Activated CD8-positive, alpha-beta memory T cell treated with anti-CD3 and anti-CD28 coated beads for 24 hours (primary cell): ENCODE results near the gene PTGFR.

Experiments used
- DNase-seq: peaks from one replicate; pipeline ENCODE4 v3.0.0-alpha.2; 2020

Gene PTGFR

GRCh38 chr1:78522136-78522535, 31.4 kb downstream of the PTGFR start:
- DNase-seq, result no peak

- DNase-seq, result no peak
Observed at GRCh38 chr1:78526496-78526895, 35.7 kb downstream of the PTGFR start.

- DNase-seq, result no peak
Observed at GRCh38 chr1:78527706-78528105, 36.9 kb downstream of the PTGFR start.

DNA sequence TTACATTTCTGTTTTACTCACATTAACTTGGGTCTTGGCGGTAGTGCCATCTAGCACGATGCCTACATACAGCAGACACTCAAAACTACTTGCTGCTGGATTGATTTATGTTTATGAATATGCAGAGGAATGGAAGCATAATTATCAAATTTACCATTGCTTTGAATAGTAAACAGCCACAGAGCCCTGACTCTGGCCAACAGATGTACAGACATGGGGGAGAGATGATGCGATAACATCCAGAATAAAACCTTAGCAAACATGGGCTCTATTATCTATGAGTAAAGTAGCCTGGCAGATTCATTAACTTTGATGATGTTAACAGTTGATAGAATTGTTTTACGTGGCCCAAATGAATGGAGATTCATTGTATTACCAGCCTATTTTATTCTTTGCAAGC, 42.8 kb downstream of the PTGFR start:
- DNase-seq, result no peak

DNA sequence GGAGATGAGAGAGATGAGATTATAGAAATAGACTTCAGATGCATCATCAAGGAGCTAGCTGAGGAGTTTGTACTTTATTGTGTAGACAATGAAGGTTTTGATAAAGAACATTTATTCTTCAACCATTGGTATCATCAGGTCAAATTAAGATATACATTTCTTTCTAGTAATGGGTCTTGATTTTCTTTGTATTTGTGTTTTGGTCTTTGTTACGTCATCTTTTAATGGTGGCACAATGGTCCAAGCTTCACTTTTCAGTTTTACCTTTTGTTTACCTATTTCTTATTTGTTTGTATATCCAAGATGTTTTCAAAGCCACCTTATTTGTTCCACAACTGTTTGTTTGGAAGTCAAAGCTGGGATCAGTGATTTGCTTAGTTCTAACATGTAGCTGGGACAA, 44.5 kb downstream of the PTGFR start:
- DNase-seq, result no peak

DNA sequence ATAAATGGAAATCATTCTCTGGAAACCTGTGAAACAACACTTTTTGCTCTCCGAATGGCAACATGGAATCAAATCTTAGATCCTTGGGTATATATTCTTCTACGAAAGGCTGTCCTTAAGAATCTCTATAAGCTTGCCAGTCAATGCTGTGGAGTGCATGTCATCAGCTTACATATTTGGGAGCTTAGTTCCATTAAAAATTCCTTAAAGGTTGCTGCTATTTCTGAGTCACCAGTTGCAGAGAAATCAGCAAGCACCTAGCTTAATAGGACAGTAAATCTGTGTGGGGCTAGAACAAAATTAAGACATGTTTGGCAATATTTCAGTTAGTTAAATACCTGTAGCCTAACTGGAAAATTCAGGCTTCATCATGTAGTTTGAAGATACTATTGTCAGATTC, 45.7 kb downstream of the PTGFR start:
- DNase-seq, result no peak

GRCh38 chr1:78540048-78540447, 49.3 kb downstream of the PTGFR start:
- no peak for DNase-seq

DNA sequence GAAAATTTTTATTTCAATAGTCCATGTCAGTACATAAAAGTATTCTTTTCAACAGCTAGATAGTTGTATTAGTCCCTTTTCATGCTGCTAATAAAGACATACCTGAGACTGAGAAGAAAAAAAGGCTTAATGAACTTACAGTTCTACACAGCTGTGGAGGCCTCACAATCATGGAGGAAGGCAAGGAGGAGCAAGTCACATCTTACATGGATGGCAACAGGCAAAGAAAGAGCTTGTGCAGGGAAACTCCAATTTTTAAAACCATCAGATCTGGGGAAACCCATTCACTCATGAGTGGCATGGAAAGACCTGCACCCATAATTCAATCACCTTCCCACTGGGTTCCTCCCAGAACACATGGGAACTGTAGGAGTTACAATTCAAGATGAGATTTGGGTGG, 50.7 kb downstream of the PTGFR start:
- no peak for DNase-seq

GRCh38 chr1:78543941-78544643, 53.3 kb downstream of the PTGFR start:
- DNase-seq, result no peak

- no peak for DNase-seq
Observed at GRCh38 chr1:78547081-78547480, 56.3 kb downstream of the PTGFR start.

DNA sequence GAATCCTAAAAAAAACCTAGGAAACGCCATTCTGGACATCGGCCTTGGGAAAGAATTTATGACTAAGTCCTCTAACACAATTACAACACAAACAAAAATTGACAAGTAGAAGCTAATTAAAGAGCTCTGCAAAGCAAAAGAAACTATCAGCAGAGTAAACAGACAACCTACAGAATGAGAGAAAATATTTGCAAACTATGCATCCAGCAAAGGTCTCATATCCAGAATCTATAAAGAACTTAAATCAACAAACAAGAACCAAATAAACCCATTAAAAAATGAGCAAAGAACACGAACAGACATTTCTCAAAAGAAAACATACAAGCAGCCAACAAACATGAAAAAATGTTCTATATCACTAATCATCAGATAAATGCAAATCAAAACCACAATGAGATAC, 58.6 kb downstream of the PTGFR start:
- no peak for DNase-seq

DNA sequence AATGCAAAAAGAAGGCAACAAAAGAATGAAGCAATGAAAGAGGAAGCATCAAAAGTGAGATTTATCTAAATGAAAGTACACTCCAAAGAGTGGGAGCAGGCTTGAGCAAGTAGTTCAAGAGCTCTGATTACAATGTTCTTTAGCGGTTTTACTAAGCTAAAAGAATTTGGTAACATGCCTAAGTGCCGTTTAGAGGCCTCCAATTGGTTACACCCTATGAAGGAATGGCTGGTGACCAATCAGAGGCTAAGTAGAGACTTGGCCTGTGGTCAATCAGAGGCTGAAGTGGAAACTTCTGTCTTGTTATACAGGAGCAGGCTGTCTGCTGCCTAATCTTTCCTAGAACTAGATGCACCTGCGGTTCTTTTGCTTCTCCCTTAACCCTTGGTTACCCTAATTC, 59.1 kb downstream of the PTGFR start:
- DNase-seq, result no peak

DNA sequence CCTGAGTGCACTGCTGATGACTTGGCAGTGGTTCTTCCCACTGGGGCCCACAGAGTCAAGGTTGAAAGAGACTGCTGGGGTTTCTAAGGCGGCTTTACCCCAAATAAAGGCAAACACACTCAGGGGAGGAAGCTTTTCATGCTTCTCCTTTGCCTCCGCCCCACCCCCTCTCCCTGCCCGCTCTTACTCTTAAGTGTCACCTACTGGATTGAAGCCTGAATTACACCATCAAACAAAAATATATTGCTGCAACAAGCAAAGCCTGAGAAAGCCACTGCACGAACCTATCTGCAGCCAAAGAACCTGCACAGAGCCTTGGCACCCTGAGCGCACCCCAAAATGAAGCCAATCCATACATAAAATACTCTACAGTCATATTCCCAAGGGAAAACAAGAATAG, 63.1 kb downstream of the PTGFR start:
- DNase-seq, result no peak

DNA sequence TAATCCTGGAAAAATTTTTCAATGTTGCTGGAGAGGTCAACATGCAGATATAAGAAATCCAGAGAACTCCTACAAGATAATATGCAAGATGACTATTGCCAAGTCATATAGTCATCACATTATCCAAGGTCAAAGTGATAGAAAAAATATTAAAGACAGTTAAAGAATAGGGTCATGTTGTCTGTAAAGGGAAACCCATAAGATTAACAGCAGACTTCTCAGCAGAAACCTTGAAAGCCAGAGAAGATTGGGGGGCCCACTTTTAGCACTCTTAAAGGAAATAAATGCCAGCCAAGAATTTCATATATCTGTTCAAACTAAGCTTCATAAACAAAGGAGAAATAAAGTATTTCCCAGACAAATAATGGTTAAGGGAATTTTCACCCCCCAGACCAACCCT, 64.1 kb downstream of the PTGFR start:
- no peak for DNase-seq

- DNase-seq, result no peak
Observed at GRCh38 chr1:78559680-78560079, 68.9 kb downstream of the PTGFR start.

- no peak for DNase-seq
Observed at GRCh38 chr1:78560811-78561210, 70.0 kb downstream of the PTGFR start.

DNA sequence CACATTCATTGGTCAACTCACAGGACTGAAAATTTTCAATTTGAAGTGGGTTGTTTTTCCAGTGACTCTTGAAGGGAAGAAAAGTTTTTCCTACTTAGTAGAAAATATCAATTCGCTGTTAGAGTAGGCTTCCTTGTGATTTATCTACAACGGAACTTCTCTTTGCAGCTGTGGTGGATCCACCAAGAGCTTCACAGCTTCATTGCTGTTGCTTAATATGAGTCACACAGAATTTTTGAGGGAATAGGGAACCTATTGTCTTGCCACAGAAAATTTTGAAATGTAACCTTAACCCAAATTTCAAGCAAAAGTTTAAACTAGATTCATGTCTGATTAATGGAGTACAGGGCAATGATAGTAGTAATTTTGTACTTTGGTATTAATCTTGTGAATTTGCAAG, 71.1 kb downstream of the PTGFR start:
- no peak for DNase-seq

- no peak for DNase-seq
Observed at GRCh38 chr1:78565393-78565792, 74.6 kb downstream of the PTGFR start.

GRCh38 chr1:78570539-78570938, 79.8 kb downstream of the PTGFR start:
- no peak for DNase-seq

- no peak for DNase-seq
Observed at GRCh38 chr1:78577257-78578100, 86.7 kb downstream of the PTGFR start.

- no peak for DNase-seq
Observed at GRCh38 chr1:78586572-78586971, 95.8 kb downstream of the PTGFR start.

- no peak for DNase-seq
Observed at GRCh38 chr1:78587211-78587610, 96.4 kb downstream of the PTGFR start.
